ENCODE measurements around the gene ARHGDIB. TPM values are rescaled to one million over a fixed set of nuclear protein-coding genes. Genes with fewer than 3 reads are reported as not detected.

The ARHGDIB gene
- total and polyA plus RNA-seq, 10 of the 15 experiments (the other 5 are each of a cell fraction or from before 2014, with no cell fraction given): 796 to 2,849 (median 1,346) TPM

GRCh38 chr12:14956905-14957304 is 4.5 kb downstream of the ARHGDIB start:
- SMC1A ChIA-PET (ENCODE audit: uncharacterized antibody, unreplicated experiment): interaction anchor here (0.6 to 4.5 kb wide), 13 partner anchors 9 to 800 kb away, joined by 3 to 33 read pairs (median 4); partner anchors contain the start of gene ERP27

More at GRCh38 chr12:14956905-14957304, 4.5 kb downstream of the ARHGDIB start:
- ChIA-PET RAD21 (ENCODE audit: unreplicated experiment) (interaction anchor here (0.9 to 4.4 kb wide), 5 partner anchors 9 to 185 kb away, joined by 3 to 24 read pairs (median 4); a partner anchor contains a TSS), CTCF (interaction anchor here (1.0 to 4.6 kb wide), 4 partner anchors 9 to 38 kb away, joined by 5 to 15 read pairs (median 5); partner anchors contain the start of gene ERP27), POLR2A (interaction anchor here (0.9 to 4.2 kb wide), 7 partner anchors 8 to 188 kb away, joined by 3 to 20 read pairs (median 4); partner anchors contain the start of genes C12orf60 and WBP11)
- in situ Hi-C loops (cut with MboI): loop anchor here (10.0 to 25.0 kb wide), 3 partner anchors 182 to 570 kb away; a partner anchor contains a TSS
- peaks cover 100% of the 10 kb centered on the region for H3K79me2 ChIP-seq (ENCODE audit: control insufficient read depth, insufficient read depth, low read length)
- 0% methylated on average over 2 of the region's 2 CpGs for WGBS (ENCODE audit: insufficient coverage, insufficient replicate concordance, low lambda C conversion rate, missing lambda C conversion rate)
- peaks cover 23% of the 10 kb centered on the region for H3K4me1 ChIP-seq (ENCODE audit: control insufficient read depth, insufficient read depth, low read length)
- H4K20me1 ChIP-seq (ENCODE audit: control insufficient read depth, insufficient read depth): no peaks in the 10 kb centered on the region
- H3K27ac ChIP-seq (ENCODE audit: control insufficient read depth, insufficient read depth): peak overlapping the region; percentile 94
- DNase-seq (ENCODE audit: low read depth, low spot score) (no peak), FAIRE-seq (no peak), ATAC-seq (no peak)
- peak overlapping the region; percentile 80 for H3K4me3 ChIP-seq
- no peak overlapping the region for H2AFZ ChIP-seq (ENCODE audit: control insufficient read depth, low read depth, low read length)
- no peaks in the 10 kb centered on the region for H3K36me3 ChIP-seq (ENCODE audit: control insufficient read depth in 2 of 2, insufficient read depth in 2 of 2, low read length in 1 of 2)
- peak overlapping the region; percentile 97 for H3K9ac ChIP-seq (ENCODE audit: control insufficient read depth, insufficient read depth, low read length)
- H3K9me3 ChIP-seq (replicated peaks; ENCODE audit: control insufficient read depth, insufficient read depth, low read length): no peaks in the 10 kb centered on the region
- intact Hi-C loops (cut with micrococcal nuclease; ENCODE audit: unreplicated experiment): loop anchor here (5.0 to 10.0 kb wide), 3 partner anchors 342 to 828 kb away; partner anchors contain the start of gene EPS8
- peak overlapping the region; percentile 85 for H3K4me2 ChIP-seq (ENCODE audit: control insufficient read depth, insufficient read depth)
- H3K27me3 ChIP-seq (replicated peaks in 1 of 2; ENCODE audit: control insufficient read depth in 2 of 2, insufficient read depth in 2 of 2, low read length in 1 of 2): no peaks in the 10 kb centered on the region
- TF ChIP-seq SMARCA5 (IDR thresholded peaks at IDR 0.05) (peak; percentile 64; the same call in 1 of the 2 replicates), SKIL (IDR thresholded peaks at IDR 0.05; ENCODE audit: low read depth, poor library complexity, severe bottlenecking) (peak; percentile 10), EZH2 (IDR thresholded peaks at IDR 0.05; ENCODE audit: borderline replicate concordance, control insufficient read depth, low read depth, low read length) (no peak), ZNF217 (IDR thresholded peaks at IDR 0.05) (peak; percentile 23; the same call in 1 of the 2 replicates)
- no TSS peak for BruUV-seq (replicated peaks)

Data from GM12878 (cell line).